Nephron progenitor cell (in vitro differentiated cells): ENCODE measurements around the gene ARHGEF4.

Source experiments
- DNase-seq: peaks from one replicate; pipeline ENCODE4 v3.0.0; 2021
- H3K27ac Mint-ChIP-seq: 2 replicates; pipeline ENCODE4 v1.8.0; 2021; ENCODE audit warnings: mild to moderate bottlenecking, moderate library complexity, mixed read lengths
- H3K27me3 Mint-ChIP-seq: 2 replicates; pipeline ENCODE4 v1.8.0; 2021; ENCODE audit warnings: mild to moderate bottlenecking, low read depth, mixed read lengths; ENCODE audit not compliant: poor library complexity
- H3K36me3 Mint-ChIP-seq: 2 replicates; pipeline ENCODE4 v1.8.0; 2021; ENCODE audit warnings: low read depth, mixed read lengths
- H3K4me1 Mint-ChIP-seq: 2 replicates; pipeline ENCODE4 v1.8.0; 2021; ENCODE audit warnings: mixed read lengths
- H3K4me3 Mint-ChIP-seq: 2 replicates; pipeline ENCODE4 v1.8.0; 2021; ENCODE audit warnings: mild to moderate bottlenecking, moderate library complexity, mixed read lengths
- H3K9me3 Mint-ChIP-seq: 2 replicates; pipeline ENCODE4 v1.8.0; 2021; ENCODE audit warnings: mild to moderate bottlenecking, moderate library complexity, mixed read lengths
- CTCF ChIP-seq: fragments of 200-600 bp; sonication (generic); IDR thresholded peaks from 2 replicates; pipeline ENCODE4 v1.5.0; 2021; ENCODE audit warnings: antibody characterized with exemption

Gene ARHGEF4

DNA sequence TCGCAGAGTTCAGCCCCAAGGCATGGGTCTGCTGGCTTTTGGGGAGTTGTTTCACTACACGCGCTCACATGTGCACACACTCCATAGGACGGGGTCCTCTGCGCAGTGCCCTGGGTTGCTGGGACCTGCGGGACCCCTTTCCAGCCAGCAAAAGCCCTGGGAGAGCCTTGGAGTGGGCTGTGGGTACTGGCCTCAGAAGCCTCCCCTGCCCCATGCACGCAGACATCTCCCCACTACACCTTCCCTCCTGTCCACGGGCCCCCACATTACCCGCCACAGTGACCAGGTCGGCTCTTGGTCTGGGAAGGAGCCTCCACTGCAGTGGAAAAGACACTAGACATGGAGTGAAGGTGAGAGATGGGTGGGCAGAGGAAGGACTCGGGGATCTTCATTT, 208.0 kb downstream of the ARHGEF4 start:
- H3K4me1 Mint-ChIP-seq: peaks cover 11% of the 10 kb centered on the region
- no peak overlapping the region for H3K4me3 Mint-ChIP-seq
- H3K9me3 Mint-ChIP-seq: no peaks in the 10 kb centered on the region
- H3K27ac Mint-ChIP-seq: no peak overlapping the region
- peaks cover 17% of the 10 kb centered on the region for H3K36me3 Mint-ChIP-seq
- peaks cover 4% of the 10 kb centered on the region for H3K27me3 Mint-ChIP-seq
- TF ChIP-seq CTCF: no peak
- DNase-seq: no peak

DNA sequence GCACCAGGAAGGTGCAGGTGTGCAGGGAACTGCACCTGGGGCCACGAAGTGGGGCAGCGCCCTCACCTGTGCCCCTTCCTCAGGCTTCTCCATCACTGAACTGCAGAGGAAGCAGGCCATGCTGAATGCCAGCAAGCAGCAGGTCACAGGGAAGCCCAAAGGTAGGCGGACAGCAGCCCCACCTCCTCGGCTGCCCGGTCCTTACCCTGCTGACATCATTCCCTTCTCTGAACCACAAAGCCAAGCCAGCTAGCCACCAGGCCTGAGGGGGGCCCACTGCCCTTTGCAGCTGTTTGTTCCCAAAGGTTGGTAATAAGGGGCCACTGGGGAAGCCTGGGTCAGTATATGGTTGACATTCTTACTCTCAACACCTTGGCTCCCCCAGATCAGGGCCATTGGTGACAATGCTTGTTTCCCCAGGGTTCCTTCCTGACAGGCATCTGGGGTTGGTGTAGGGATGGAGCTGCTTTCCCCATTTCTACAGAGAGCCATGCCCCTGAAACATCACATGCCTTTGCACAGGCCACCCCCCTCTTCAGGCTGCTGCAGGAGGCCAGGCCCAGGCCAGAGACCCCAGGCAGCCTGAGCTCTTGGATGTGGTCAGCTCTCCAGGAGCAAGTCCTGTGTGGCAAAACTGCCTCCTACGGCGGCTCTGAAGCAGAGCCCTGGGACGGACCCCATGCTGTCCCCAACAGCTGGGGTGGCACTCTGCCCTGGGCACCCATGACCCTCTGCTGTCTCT, 208.7 kb downstream of the ARHGEF4 start:
- peaks cover 11% of the 10 kb centered on the region for H3K4me1 Mint-ChIP-seq
- no peaks in the 10 kb centered on the region for H3K9me3 Mint-ChIP-seq
- no peak for TF ChIP-seq CTCF
- no peak for DNase-seq
- no peak overlapping the region for H3K4me3 Mint-ChIP-seq
- H3K27me3 Mint-ChIP-seq: peaks cover 4% of the 10 kb centered on the region
- H3K27ac Mint-ChIP-seq: no peak overlapping the region
- H3K36me3 Mint-ChIP-seq: peaks cover 23% of the 10 kb centered on the region

DNA sequence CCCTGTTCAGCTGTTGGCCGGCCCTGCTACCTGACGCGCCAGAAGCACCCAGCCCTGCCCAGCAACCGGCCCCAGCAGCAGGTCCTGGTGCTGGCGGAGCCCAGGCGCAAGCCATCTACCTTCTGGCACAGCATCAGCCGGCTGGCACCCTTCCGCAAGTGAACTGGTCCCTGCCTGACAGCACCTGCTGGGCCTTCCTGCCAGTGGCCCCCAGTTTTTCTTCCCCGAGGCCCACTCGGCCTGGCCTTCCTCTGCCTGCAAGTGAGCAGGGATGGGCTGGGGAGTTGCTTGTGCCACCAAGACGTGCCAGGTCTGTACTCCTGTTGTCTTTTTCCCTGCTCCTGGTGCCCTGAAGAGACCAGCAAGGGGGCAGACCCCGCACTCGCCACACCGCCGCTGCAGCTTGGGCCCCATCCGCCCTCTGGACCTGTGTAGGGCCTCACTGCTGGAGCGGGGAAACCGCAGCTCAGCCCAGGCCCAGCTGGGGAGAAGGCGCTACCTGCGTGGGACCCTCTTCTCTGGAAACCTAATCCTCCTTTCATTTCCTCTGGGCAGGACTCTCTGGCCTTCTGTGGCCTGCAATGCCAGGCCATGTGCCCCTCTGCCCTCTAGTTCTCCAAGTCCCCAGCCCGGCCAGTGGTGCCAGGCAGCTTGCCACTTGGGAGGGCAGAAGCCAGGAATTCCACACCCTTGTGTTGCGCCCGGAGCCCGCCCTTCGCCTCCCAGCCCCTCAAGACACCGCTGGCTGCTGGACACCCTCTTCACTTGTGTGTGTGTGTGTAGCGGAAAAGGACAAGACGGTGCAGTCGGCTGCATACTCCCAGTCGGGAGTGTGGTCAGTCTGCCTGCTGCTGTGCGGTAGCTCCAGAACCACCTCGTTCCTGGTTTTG, 209.6 kb downstream of the ARHGEF4 start:
- peak overlapping the region; percentile 81 for H3K27ac Mint-ChIP-seq
- H3K27me3 Mint-ChIP-seq: peaks cover 4% of the 10 kb centered on the region
- TF ChIP-seq CTCF: no peak
- no peak overlapping the region for H3K4me3 Mint-ChIP-seq
- peaks cover 28% of the 10 kb centered on the region for H3K36me3 Mint-ChIP-seq
- no peaks in the 10 kb centered on the region for H3K9me3 Mint-ChIP-seq
- H3K4me1 Mint-ChIP-seq: peaks cover 5% of the 10 kb centered on the region
- DNase-seq: no peak

GRCh38 chr2:131046918-131047652, 210.4 kb downstream of the ARHGEF4 start:
- DNase-seq: no peak
- Mint-ChIP-seq H3K4me1 (no peaks in the 10 kb centered on the region), H3K9me3 (no peaks in the 10 kb centered on the region), H3K36me3 (peaks cover 36% of the 10 kb centered on the region), H3K4me3 (no peak overlapping the region), H3K27ac (peak overlapping the region; percentile 81), H3K27me3 (peaks cover 3% of the 10 kb centered on the region)
- no peak for TF ChIP-seq CTCF

GRCh38 chr2:131047920-131048560, 211.3 kb downstream of the ARHGEF4 start:
- TF ChIP-seq CTCF: no peak
- H3K27me3 Mint-ChIP-seq: no peaks in the 10 kb centered on the region
- H3K4me3 Mint-ChIP-seq: no peak overlapping the region
- peak overlapping the region; percentile 96 for H3K27ac Mint-ChIP-seq
- no peaks in the 10 kb centered on the region for H3K4me1 Mint-ChIP-seq
- no peaks in the 10 kb centered on the region for H3K9me3 Mint-ChIP-seq
- H3K36me3 Mint-ChIP-seq: peaks cover 45% of the 10 kb centered on the region
- no peak for DNase-seq
